Epithelial cell of esophagus (primary cell): ENCODE measurements around the gene SSH3.

ENCODE experiments used
- DNase-seq: peaks from one replicate; pipeline ENCODE4 v3.0.0; 2010; ENCODE audit warnings: low read depth
- H3K4me3 ChIP-seq: 2 replicates; pipeline ENCODE4 v1.5.1; 2011; ENCODE audit warnings: mild to moderate bottlenecking, low read length, control low read depth
- CTCF ChIP-seq: IDR thresholded peaks from 2 replicates; pipeline ENCODE4 v1.5.1; 2011; ENCODE audit warnings: low read depth, mild to moderate bottlenecking, low read length, control low read depth, inconsistent platforms; ENCODE audit not compliant: insufficient read depth; ENCODE audit errors: missing control alignments

The SSH3 gene

GRCh38 chr11:67282155-67282875 lies 21.0 kb upstream of the SSH3 start:
- DNase-seq: no peak
- H3K4me3 ChIP-seq: no peak overlapping the region
- no peak for TF ChIP-seq CTCF

- no peak overlapping the region for H3K4me3 ChIP-seq
- no peak for TF ChIP-seq CTCF
- DNase-seq: no peak
These were observed 20.4 kb upstream of the SSH3 start for GRCh38 chr11:67282876-67283371.

- no peak overlapping the region for H3K4me3 ChIP-seq
- no peak for TF ChIP-seq CTCF
- no peak for DNase-seq
These were observed 19.8 kb upstream of the SSH3 start for GRCh38 chr11:67283481-67283963.

GRCh38 chr11:67284811-67285540 lies 18.4 kb upstream of the SSH3 start:
- no peak for TF ChIP-seq CTCF
- DNase-seq: no peak
- no peak overlapping the region for H3K4me3 ChIP-seq

GRCh38 chr11:67285541-67286498 lies 17.5 kb upstream of the SSH3 start:
- no peak for DNase-seq
- no peak for TF ChIP-seq CTCF
- H3K4me3 ChIP-seq: no peak overlapping the region

- TF ChIP-seq CTCF: peak; percentile 17
- no peak overlapping the region for H3K4me3 ChIP-seq
- DNase-seq: no peak
These were observed 16.6 kb upstream of the SSH3 start for GRCh38 chr11:67286621-67287333.
